HuH-7.5 (cell line): ENCODE data around the gene DHFR.
"Not testable (repeated sequence)": the region's sequence is repeated elsewhere in the genome, so short reads cannot be mapped to it uniquely, and the experiment has no call there.

Source experiments
- DNase-seq: peaks from one replicate; pipeline ENCODE4 v3.0.0; 2011; ENCODE audit warnings: low spot score

The DHFR gene

DNA sequence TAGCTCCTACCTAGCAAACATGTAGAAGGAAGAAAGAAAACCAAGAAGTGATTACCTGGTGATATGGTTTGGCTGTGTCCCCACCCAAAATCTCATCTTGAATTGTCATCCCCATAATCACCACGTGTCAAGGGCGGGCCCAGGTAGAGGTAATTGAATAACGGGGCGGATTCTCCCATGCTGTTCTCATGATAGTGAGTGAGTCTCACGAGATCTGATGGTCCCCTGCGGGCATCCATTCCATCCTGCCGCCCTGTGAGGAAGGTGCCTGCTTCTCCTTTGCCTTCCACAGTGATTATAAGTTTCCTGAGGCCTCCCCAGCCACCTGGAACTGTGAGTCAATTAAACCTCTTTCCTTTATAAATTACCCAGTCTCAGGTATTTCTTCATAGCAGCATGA, 57.3 kb downstream of the DHFR start:
- DNase-seq: no peak

DNA sequence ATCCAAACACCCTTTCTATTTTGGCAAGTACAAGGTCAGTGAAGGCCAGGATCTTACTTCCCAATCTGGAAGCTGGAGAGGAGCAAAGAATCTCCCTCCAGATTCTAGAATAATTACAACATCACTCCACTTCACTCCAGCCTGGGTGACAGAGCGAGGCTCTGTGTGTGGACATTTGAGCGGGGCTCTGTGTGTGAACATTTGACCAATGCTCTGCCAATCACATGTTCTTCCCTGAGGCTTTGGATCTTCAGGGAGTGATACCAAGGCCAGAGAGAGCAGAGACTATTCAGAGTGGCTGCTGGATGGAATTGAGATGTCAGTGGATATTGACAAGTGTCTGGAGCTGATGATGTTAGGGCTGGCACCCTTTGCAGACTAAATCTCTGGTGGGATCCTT, 60.0 kb downstream of the DHFR start:
- no peak for DNase-seq

DNA sequence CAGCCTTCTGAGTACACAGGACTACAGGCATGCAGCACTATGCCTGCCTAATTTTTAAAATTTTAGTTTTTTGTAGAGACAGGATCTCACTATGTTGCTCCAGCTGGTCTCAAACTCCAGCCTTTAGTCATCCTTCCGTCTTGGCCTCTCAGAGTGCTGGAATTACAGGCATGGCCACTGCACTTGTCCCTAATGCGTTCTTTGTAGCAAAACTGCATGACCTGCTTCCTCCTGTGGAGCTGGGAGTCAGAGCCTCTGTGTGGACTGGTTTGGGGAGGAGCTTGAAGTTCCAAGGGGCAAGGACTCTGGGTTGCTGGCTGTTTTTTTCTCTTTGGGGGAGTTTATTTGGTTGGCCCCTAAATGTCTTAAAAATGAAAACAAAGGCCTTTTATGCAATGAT, 62.0 kb downstream of the DHFR start:
- DNase-seq: no peak

DNA sequence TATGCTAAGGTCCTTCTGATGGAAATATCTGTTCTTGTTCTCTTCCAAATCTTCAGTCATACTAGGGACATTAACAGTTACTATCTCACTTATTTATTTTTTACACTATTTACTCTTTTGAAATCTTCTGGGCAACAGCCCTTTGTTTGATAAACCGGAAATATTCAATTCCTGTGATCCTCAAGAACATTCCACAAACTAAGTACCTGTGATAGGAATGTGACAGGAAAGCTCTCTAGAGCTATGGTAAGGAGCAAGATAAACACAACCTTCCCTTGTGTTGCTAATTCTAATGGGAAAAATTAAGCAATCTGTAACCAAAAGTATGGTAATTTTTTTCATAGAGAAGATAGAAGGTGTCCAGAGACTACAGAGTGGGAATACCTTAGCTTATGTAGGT, 62.7 kb downstream of the DHFR start:
- DNase-seq: no peak

DNA sequence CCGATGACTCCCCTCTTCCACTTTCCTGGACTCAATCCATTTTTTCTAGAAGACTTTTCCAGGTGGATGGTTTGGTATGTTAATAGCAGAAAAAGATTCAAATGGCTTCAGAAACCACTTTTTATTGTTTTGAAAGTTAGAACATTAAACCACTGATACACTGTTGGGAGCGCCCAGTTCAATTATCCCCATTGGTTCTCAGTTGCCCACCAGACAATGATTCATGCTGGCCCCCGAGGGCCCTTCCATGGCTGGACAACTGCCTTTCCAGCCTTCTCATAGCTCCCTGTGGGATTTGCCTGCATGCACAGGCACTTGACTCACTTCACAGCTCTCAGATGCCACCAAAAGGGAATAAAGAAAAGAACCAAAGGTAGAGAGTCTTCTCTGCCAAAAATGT, 63.4 kb downstream of the DHFR start:
- no peak for DNase-seq

DNA sequence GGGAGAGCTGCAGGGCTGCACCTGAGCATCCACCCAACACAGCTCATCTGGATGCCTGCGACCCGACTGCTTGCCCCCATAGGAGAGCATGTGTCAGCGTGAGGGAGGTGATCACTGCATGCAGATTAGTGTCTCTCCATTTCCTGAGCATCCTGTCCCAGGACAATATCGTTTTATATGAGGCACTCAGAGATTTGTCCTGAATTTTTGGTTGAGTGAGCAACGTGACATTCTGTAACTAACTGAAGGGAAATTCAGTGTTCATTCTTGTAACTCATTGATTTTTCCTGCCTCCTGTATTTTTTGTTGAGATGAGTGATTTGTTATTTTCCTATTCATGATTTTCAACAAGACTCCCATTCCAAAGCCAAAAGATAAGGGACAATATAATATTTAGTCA, 64.0 kb downstream of the DHFR start:
- DNase-seq: no peak

DNA sequence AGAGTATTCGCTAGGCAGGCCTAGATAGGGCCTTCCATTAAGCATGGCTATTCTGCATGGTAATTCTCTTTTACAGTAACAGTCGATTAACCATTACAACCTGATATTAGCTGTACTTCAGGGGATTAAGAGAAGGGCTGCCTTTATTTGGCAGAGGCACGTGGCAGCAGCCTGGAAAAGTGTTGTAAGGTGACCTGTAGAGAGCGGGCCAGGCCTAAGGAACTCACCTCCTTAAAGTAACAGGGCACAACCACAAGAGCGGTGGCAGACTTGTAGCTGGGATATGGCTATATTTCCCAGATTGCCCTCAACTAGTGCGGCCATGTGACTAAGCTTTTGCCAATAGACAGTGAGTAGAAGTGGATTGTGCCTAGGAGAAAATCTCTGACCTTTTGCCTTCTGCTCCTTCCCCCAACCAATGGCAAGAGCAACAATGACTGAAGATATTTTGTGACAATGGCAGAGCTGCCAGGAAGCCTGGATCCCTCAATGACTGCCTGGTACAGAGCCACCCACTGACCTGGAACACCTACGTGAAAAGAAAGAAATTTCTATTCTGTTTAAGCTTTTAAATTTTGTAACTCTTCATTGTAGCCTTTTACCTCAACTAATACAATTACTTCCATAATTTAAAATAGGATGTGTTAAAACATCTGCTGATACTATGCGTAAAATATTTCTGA, 65.8 kb downstream of the DHFR start:
- DNase-seq: no peak

DNA sequence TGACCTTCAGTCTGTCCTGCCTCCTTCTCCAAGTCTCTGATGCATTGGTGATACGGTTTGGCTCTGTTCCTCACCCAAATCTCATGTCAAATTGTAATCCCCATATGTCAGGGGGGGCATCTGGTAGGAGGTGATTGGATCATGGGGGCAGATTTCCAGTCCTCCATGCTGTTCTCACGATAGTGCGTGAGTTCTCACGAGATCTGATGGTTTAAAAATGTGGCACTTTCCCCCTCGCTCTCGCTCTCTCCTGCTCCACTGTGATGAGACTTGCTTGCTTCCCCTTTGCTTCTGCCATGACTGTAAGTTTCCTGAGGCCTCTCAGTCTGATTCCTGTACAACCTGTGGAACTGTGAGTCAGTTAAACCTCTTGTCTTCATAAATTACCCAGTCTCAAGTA, 70.0 kb downstream of the DHFR start:
- DNase-seq: no peak

DNA sequence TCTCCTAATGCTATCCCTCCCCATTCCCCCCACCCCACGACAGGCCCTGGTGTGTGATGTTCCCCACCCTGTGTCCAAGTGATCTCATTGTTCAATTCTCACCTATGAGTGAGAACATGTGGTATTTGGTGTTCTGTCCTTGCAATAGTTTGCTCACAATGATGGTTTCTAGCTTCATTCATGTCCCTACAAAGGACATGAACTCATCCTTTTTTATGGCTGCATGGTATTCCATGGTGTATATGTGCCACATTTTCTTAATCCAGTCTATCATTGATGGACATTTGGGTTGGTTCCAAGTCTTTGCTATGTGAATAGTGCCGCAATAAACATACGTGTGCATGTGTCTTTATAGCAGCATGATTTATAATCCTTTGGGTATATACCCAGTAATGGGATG, 74.5 kb downstream of the DHFR start:
- DNase-seq: not testable (repeated sequence)

DNA sequence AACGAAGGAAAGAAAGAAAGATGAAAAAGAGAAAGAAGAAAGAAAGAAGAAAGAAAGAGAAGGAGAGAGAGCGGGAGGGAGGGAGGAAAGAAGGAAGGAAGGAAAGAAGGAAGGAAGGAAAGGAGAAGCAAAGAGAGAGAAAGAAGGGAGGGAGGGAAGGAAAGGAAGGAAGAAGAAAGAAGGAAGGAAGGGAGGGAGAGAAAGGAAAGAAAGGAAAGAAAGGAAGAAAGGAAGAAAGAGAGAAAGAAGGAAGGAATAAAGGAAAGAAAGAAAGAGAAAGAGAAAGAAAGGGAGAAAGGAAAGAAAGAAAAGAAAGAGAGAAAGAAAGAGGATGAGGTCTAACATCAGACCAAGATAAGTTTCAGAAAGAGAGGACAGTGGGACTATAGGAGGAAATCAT, 75.7 kb downstream of the DHFR start:
- no peak for DNase-seq

DNA sequence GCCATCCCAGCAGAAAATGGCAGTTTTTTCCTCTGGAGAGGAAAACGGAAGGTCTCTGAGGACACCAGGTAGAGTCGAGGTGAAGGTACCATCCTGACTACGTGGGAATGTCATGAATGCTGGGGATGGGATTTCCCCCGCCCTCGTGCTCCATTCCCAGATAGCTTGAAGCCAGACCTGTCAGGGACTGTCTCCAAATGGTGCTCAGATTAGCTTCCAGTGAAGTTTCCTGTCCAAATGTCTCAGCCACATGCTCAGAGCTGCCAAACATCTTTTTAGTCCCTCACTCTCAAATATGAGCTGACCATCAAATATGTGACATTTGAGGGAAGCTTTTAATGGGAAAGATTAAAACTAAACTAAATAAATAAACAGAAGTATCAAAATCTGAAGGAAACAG, 77.1 kb downstream of the DHFR start:
- no peak for DNase-seq

DNA sequence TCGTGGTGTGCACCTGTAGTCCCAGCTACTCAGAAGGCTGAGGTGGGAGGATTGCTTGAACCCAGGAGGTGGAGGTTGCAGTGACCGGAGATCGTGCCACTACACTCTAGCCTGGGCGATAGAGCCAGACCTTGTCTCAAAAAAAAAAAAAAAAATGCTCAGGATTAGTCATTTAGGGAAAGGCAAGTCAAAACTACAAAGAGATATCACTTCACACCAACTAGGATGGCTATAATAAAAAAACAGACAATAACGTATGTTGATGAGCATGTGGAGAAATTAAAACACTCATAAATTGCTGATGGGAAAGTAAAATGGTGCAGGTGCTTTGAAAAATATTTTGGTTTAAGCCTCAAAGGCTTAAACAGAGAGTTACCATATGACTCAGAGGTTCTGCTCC, 78.4 kb downstream of the DHFR start:
- no peak for DNase-seq
